Activated naive CD8-positive, alpha-beta T cell treated with anti-CD3 and anti-CD28 coated beads, Interleukin-2, amount 10 ng/mL, durations not matched to agents 7 days and 5 days (primary cell): ENCODE measurements around the gene RGS3. TPM values are rescaled to one million over a fixed set of nuclear protein-coding genes. Genes with fewer than 3 reads are reported as not detected.
A peak's percentile ranks its signal among the peaks of the same experiment; 100 is the strongest.

Source experiments
- ATAC-seq: fragments of 150-1000 bp; cut with Tn5 transposase; one replicate; pipeline ENCODE4 v1.10.0; 2021; ENCODE audit warnings: low read depth, moderate library complexity
- POLR2A ChIA-PET: fragments of 350-600 bp; sonication (Branson Sonifier 250); formaldehyde crosslinking; loops from one replicate; lab custom pipeline; 2021; ENCODE audit warnings: antibody characterized with exemption; lab: Charles Lee
- DNase-seq: peaks from one replicate; pipeline ENCODE4 v3.0.0; 2021
- H3K27ac Mint-ChIP-seq: one replicate; pipeline ENCODE4 v1.8.0; 2022; ENCODE audit warnings: mild to moderate bottlenecking, mixed read lengths
- H3K27me3 Mint-ChIP-seq: one replicate; pipeline ENCODE4 v1.8.0; 2022; ENCODE audit warnings: mild to moderate bottlenecking, moderate library complexity, mixed read lengths
- H3K36me3 Mint-ChIP-seq: one replicate; pipeline ENCODE4 v1.8.0; 2021; ENCODE audit warnings: mild to moderate bottlenecking, mixed read lengths
- H3K4me1 Mint-ChIP-seq: one replicate; pipeline ENCODE4 v1.8.0; 2021; ENCODE audit warnings: mixed read lengths
- H3K4me3 Mint-ChIP-seq: one replicate; pipeline ENCODE4 v1.8.0; 2022; ENCODE audit warnings: mild to moderate bottlenecking, moderate library complexity, mixed read lengths
- H3K9me3 Mint-ChIP-seq: one replicate; pipeline ENCODE4 v1.8.0; 2021; ENCODE audit warnings: mixed read lengths
- total RNA-seq, 2 experiments: library from RNA; stranded (reverse); gene quantifications; one replicate each; pipeline ENCODE4 v1.2.3, GENCODE V29; 2021

RGS3 gene
- total RNA-seq, 2 experiments from 2014 or later: 63.2 to 65.5 TPM

DNA sequence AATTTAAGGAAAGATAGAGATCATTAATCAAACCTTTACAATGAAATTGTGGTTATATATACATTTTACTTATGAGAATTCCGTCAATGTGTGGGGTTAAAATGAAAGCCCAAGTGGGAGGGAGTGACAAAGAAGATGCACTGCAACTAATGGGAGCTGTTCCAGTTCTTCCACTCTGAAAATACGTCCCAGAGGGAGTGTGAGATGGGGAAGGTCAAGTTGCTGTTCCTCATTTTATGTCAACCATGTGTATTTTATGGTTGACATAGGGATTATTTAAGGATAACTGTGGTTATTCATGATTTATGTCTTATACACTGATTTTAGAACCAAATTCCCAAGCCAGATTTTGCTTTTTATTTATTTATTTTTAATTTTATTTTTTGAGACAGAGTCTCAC is 14.2 kb upstream of the RGS3 start:
- DNase-seq (no peak), ATAC-seq (no peak)
- Mint-ChIP-seq H3K27me3 (no peaks in the 10 kb centered on the region), H3K4me3 (no peak overlapping the region), H3K27ac (no peak overlapping the region), H3K36me3 (no peaks in the 10 kb centered on the region), H3K9me3 (no peaks in the 10 kb centered on the region), H3K4me1 (peaks cover 3% of the 10 kb centered on the region)
- POLR2A ChIA-PET: no interaction called here

DNA sequence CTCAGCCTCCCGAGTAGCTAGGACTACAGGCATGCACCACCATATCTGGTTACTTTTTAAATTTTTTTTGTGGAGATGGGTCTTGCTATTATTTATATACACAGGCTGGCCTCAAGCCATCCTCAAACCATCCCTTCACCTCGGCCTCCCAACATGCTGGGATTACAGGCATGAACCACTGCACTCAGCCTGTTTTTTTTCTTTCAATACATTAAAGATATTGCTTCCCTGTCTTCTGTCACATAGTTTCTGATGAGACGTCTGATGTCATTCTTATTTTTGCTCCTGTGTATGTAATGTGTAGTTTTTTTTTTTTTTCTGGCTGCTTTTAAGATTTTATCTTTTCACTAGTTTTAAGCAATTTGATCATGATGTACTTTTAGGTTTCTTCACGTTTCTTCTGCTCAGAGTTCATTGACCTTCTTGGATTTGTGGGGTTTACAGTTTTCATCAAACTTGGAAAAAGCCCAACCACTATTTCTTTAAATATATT is 11.4 kb upstream of the RGS3 start:
- H3K36me3 Mint-ChIP-seq: no peaks in the 10 kb centered on the region
- DNase-seq (no peak), ATAC-seq (no peak)
- H3K4me1 Mint-ChIP-seq: peaks cover 5% of the 10 kb centered on the region
- H3K4me3 Mint-ChIP-seq: no peak overlapping the region
- no peaks in the 10 kb centered on the region for H3K9me3 Mint-ChIP-seq
- POLR2A ChIA-PET: no interaction called here
- no peak overlapping the region for H3K27ac Mint-ChIP-seq
- no peaks in the 10 kb centered on the region for H3K27me3 Mint-ChIP-seq

DNA sequence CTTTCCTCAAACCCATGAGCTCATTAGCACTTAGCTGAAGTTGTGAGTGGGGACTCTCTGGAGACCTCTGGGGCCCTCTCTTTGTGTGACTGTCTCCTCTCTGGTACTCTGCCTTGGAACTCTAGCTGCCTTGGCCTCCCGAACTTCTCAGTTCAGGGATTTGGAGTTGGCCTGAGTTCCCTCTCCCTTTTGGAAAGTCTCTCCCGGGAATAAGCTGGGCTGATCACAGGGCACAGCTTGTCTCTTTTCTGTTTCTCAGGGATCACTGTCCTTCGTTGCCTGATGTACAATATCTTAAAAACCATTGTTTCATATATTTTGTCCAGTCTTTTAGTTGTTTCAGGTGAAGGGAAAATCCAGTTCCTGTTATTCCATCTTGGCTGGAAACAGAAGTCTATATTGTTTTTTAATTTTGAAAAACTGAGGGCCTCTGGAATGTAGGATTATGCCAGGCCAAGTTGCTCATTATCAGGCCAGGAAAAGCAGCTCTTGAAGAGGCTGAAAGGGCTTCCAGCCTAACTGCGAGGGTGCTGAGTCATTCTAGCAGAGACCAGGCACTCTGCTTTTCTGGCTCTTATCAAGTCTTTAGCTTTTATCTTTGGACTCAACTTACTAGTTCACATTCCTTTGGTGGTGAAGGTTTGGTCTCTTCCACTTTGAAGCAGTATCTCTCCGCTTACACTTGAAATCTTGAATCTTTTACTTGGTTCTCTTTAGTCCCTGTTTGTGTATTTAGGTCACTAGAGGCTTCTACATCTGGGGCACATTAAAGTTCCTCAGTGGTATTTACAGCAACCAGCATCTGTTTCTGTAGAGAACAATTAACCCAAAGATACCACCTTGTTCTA is 8.4 kb upstream of the RGS3 start:
- POLR2A ChIA-PET: interaction anchor here (1.1 kb wide), 1 partner anchor 62 kb away, joined by 3 read pairs; no protein-coding TSS in a partner anchor
- Mint-ChIP-seq H3K9me3 (no peaks in the 10 kb centered on the region), H3K36me3 (no peaks in the 10 kb centered on the region), H3K27me3 (no peaks in the 10 kb centered on the region), H3K4me3 (no peak overlapping the region), H3K27ac (no peak overlapping the region), H3K4me1 (peaks cover 6% of the 10 kb centered on the region)
- ATAC-seq (peak; percentile 39), DNase-seq (no peak)

- Mint-ChIP-seq H3K36me3 (no peaks in the 10 kb centered on the region), H3K4me3 (no peak overlapping the region), H3K27ac (no peak overlapping the region), H3K9me3 (no peaks in the 10 kb centered on the region), H3K27me3 (no peaks in the 10 kb centered on the region), H3K4me1 (peaks cover 8% of the 10 kb centered on the region)
- no peak for ATAC-seq
- no peak for DNase-seq
- POLR2A ChIA-PET: no interaction called here
These were observed 7.3 kb upstream of the RGS3 start for GRCh38 chr9:113456235-113456634.

GRCh38 chr9:113461285-113461684 is 2.2 kb upstream of the RGS3 start:
- Mint-ChIP-seq H3K4me3 (no peak overlapping the region), H3K27ac (no peak overlapping the region), H3K27me3 (no peaks in the 10 kb centered on the region), H3K9me3 (no peaks in the 10 kb centered on the region), H3K4me1 (peaks cover 7% of the 10 kb centered on the region), H3K36me3 (no peaks in the 10 kb centered on the region)
- POLR2A ChIA-PET: no interaction called here
- DNase-seq: no peak
- ATAC-seq: no peak

GRCh38 chr9:113461943-113462342 is 1.6 kb upstream of the RGS3 start:
- H3K27ac Mint-ChIP-seq: no peak overlapping the region
- ATAC-seq: no peak
- DNase-seq: no peak
- H3K4me3 Mint-ChIP-seq: no peak overlapping the region
- POLR2A ChIA-PET: no interaction called here
- no peaks in the 10 kb centered on the region for H3K27me3 Mint-ChIP-seq
- peaks cover 7% of the 10 kb centered on the region for H3K4me1 Mint-ChIP-seq
- no peaks in the 10 kb centered on the region for H3K9me3 Mint-ChIP-seq
- peaks cover 2% of the 10 kb centered on the region for H3K36me3 Mint-ChIP-seq

GRCh38 chr9:113462781-113463286 is 693 bp upstream of the RGS3 start:
- no peaks in the 10 kb centered on the region for H3K27me3 Mint-ChIP-seq
- peaks cover 3% of the 10 kb centered on the region for H3K36me3 Mint-ChIP-seq
- ATAC-seq (no peak), DNase-seq (no peak)
- H3K27ac Mint-ChIP-seq: no peak overlapping the region
- peaks cover under 1% of the 10 kb centered on the region for H3K9me3 Mint-ChIP-seq
- H3K4me1 Mint-ChIP-seq: peaks cover 5% of the 10 kb centered on the region
- H3K4me3 Mint-ChIP-seq: no peak overlapping the region
- POLR2A ChIA-PET: no interaction called here

DNA sequence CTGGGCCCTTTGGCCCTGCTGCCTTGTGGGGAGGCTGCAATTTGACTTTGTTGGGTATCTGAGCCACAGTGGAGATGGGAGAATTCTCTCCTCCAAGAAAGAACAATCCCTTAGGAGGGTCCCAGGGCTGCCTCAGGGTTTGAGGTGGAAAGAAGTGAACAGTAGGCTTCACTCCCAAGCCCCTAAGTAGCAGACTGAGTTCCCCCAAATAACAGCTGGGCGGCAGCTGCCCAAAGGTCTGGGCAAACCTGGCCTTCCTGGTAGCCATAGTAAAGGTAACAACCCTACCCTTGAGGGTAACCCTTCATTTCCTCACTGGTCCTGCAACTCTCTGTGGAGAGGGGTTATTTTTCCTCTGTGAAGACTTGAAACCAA is 746 bp downstream of the RGS3 start:
- no peak overlapping the region for H3K4me3 Mint-ChIP-seq
- H3K4me1 Mint-ChIP-seq: peaks cover 5% of the 10 kb centered on the region
- no peak overlapping the region for H3K27ac Mint-ChIP-seq
- DNase-seq (no peak), ATAC-seq (no peak)
- peaks cover 5% of the 10 kb centered on the region for H3K9me3 Mint-ChIP-seq
- POLR2A ChIA-PET: no interaction called here
- H3K36me3 Mint-ChIP-seq: peaks cover 5% of the 10 kb centered on the region
- H3K27me3 Mint-ChIP-seq: no peaks in the 10 kb centered on the region

GRCh38 chr9:113465599-113466140 is 2.1 kb downstream of the RGS3 start:
- Mint-ChIP-seq H3K36me3 (peaks cover 7% of the 10 kb centered on the region), H3K27ac (no peak overlapping the region), H3K4me3 (no peak overlapping the region), H3K27me3 (no peaks in the 10 kb centered on the region), H3K9me3 (peaks cover 5% of the 10 kb centered on the region), H3K4me1 (peaks cover 5% of the 10 kb centered on the region)
- ATAC-seq: no peak
- POLR2A ChIA-PET: no interaction called here
- no peak for DNase-seq

DNA sequence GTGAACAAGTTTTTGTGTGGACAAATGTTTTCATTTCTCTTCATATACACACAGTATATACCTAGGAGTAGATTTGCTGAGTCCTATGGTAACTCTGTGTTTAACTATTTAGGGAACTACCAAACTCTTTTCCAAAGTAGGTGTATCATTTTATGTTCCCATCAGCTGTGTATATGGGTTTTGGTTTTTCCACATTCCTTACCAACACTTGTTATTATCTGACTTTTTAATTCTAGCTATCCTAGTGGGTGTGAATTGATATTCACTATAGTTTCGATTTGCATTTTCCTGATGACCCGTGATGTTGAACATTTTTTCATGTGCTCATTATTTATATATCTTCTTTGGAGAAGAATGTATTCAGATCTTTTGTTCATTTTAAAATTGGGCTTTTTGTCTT is 3.7 kb downstream of the RGS3 start:
- Mint-ChIP-seq H3K4me1 (peaks cover 4% of the 10 kb centered on the region), H3K27me3 (peaks cover 2% of the 10 kb centered on the region), H3K36me3 (peaks cover 7% of the 10 kb centered on the region), H3K4me3 (no peak overlapping the region), H3K27ac (no peak overlapping the region), H3K9me3 (peaks cover 5% of the 10 kb centered on the region)
- POLR2A ChIA-PET: no interaction called here
- DNase-seq: no peak
- ATAC-seq: no peak

GRCh38 chr9:113468716-113469448 is 5.4 kb downstream of the RGS3 start:
- Mint-ChIP-seq H3K4me3 (no peak overlapping the region), H3K36me3 (peaks cover 7% of the 10 kb centered on the region), H3K27ac (no peak overlapping the region), H3K27me3 (peaks cover 2% of the 10 kb centered on the region), H3K9me3 (peaks cover 5% of the 10 kb centered on the region), H3K4me1 (peaks cover 4% of the 10 kb centered on the region)
- DNase-seq (no peak), ATAC-seq (no peak)
- POLR2A ChIA-PET: no interaction called here

DNA sequence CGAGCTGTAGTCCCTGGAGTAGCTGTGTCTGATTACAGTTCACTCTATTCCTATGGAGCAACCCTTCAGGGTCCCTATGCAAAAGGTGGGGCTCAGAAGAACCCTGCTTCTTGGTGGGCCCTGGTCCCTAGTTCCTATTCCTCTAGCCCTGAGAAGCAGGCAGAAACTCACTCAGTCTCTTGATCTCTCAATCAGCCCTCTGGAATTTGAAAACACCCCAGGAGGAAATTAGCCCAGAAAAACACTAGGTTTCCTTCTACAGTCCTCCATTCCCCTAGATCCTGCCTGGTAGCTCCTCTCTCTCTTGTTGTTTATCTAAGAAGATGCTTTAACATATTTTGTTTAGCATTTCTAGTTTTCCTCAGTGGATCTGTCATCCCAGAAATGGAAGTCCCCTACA is 7.6 kb downstream of the RGS3 start:
- peaks cover 7% of the 10 kb centered on the region for H3K36me3 Mint-ChIP-seq
- ATAC-seq (no peak), DNase-seq (no peak)
- POLR2A ChIA-PET: no interaction called here
- H3K27me3 Mint-ChIP-seq: peaks cover 2% of the 10 kb centered on the region
- no peak overlapping the region for H3K27ac Mint-ChIP-seq
- peaks cover 5% of the 10 kb centered on the region for H3K9me3 Mint-ChIP-seq
- H3K4me1 Mint-ChIP-seq: peaks cover 2% of the 10 kb centered on the region
- no peak overlapping the region for H3K4me3 Mint-ChIP-seq

DNA sequence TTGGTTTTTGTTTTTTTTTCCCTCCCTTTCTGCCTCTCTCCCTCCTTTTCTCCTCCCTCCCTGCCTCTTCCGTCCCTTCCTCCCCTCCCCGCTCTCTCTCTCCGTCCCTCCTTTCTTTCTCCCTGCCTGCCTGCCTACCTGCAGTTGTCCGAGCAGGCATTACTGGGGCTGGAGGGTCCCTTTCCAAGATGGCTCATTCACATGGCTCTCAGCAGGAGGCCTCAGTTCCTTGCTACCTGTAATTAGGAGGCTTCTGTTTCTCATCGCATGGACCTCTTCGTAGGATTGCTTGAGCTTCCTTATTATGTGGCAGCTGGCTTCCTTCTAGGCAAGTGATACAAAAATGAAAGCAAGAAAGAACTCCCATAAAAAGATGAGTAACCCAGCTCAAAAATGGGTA is 8.0 kb downstream of the RGS3 start:
- ATAC-seq (no peak), DNase-seq (no peak)
- Mint-ChIP-seq H3K36me3 (peaks cover 7% of the 10 kb centered on the region), H3K27me3 (peaks cover 2% of the 10 kb centered on the region), H3K4me3 (no peak overlapping the region), H3K4me1 (peaks cover 2% of the 10 kb centered on the region), H3K27ac (no peak overlapping the region), H3K9me3 (peaks cover 5% of the 10 kb centered on the region)
- POLR2A ChIA-PET: no interaction called here
